GM18499 (cell line): ENCODE results near the gene PLB1.

ENCODE experiments used
- ATAC-seq: cut with Tn5 transposase; IDR thresholded peaks from one replicate; pipeline ENCODE4 v1.9.1; 2021; ENCODE audit warnings: moderate number of reproducible peaks; ENCODE audit not compliant: insufficient read depth, unreplicated experiment

The PLB1 gene

DNA sequence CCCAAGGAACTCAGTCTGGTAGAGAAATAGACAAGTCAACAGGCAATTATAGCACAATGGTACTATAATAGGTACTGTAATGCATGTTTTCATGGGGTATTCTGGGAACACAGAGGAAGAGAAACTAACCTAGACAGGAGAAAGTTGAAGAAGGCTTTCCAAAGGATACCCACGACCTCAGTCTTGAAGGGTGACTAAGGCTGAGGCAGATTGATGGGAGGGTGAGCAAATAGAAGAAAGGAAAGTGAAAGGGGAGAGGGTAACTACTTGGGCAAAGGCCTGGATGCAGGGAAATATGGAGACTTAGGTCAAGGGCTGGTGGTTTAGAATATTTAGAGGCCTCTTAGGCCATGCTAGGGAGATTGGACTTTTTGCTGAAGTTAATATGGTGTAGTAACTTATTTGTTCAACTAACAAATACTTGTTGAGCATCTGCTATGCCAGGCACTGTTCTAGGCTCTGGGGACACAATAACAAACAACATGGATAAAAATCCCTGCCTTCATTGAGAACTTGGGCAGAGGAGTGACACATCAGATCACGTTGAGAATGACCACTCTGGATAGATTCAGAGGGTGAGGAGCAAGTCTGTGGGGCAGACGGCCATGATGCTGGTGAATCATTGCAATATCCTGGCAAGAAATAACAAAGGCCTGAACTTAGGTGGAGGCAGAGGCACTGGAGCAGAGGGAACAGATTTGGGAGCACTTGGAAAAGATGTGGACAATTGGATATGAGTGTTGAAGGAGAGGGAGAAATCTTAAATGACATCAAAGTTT lies 56.4 kb downstream of the PLB1 start:
- no peak for ATAC-seq

DNA sequence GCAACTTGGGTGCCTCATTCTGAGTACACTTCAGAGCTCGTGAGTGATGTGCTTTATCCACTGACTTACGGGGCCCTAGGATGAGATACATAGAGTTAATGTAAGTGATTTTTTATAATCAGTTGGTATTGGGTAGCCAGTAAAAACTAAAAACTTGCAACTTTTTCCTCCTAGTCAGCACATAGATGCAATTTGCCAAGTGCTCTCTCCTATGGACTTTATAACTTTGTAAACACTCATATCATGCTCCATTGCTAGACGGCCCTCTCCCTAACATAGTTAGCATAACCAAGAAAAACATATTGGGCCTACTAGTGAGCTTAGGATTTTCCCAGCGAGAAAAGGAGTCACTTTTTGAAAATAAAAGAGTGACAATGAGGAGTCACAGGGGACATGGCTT lies 60.4 kb downstream of the PLB1 start:
- ATAC-seq, result no peak

DNA sequence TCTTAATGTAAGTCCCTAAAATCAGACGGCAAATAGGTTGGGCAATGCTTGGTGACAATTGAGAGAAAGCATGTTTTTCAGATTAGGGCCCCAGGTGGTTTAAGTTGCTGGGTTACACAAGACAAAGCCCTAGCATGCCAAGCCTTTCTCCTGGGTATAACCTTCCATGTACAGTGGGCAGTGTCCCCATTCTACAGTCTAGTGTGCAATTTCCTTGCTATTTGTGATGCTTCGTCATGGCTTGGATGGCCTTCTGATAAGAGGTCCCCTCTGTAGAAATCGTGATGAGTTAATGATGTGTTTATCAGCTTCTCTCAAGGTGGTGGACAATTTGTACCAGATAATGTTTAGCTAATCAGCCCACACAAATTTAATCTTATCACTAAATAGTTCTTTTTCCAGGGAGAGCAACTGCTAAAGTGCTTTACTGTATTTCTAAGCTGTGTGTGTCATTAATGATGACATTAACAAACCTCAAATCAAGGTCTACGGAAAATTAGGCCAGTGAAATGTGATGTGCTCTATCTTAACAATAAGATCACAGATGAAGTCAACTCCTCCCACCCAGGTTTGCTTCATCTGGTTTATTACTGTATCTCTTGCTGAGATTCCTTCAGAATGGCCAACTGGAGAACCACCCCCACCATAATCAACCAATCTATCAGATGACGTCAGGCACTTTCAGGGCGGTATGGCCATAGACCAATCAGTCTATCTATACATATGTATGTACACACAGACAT lies 61.7 kb downstream of the PLB1 start:
- ATAC-seq, result no peak

DNA sequence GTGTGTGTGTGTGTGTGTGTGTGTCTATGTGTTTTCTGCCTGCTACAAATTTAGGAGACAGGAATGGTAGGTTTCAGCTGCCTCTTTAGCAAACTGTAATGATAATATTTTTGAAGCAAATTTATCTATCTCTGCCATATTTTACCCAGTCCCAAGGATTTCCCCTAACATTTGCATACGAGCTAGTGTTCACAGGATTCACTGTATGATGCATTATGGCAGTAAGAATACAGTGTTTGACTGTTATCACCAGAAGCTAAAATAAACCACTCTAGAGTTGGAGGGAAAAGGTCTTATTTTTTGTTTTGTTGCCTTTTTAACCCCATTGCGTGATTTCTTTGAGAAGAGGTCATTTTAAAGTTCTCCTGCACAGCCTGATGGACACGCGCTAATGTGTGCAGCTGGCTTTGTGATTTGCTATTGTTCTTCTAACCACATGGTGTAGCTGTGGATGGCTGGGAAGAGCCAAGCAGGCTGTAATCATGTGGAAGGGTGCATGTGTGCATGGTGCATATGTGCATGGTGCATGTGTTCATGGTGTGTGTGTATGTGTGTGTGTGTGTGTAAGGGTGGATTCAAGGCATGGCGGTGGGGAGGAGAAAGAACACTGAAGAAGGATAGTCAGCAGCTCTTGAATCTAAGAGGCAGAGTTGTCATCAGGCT lies 62.4 kb downstream of the PLB1 start:
- no peak for ATAC-seq

GRCh38 chr2:28558918-28559317 lies 63.1 kb downstream of the PLB1 start:
- no peak for ATAC-seq

DNA sequence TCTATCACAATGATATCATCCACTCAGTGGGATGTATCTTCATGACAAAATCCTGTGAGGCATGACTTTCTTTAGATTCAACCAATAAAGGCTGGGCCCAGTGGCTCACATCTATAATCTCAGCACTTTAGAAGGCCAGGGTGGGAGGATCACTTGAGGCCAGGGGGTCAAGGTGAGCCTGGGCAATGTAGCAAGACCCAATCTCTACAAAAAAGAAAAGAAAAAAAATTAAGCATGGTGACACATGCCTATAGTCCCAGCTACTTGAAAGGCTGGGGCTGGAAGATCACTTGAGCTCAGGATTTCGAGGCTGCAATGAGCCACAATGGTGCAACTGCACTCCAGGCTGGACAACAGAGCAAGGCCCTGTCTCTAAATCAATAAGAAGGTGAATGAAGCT lies 68.0 kb downstream of the PLB1 start:
- ATAC-seq, result no peak

- ATAC-seq, result no peak
These were observed 68.5 kb downstream of the PLB1 start for GRCh38 chr2:28564346-28564745.

DNA sequence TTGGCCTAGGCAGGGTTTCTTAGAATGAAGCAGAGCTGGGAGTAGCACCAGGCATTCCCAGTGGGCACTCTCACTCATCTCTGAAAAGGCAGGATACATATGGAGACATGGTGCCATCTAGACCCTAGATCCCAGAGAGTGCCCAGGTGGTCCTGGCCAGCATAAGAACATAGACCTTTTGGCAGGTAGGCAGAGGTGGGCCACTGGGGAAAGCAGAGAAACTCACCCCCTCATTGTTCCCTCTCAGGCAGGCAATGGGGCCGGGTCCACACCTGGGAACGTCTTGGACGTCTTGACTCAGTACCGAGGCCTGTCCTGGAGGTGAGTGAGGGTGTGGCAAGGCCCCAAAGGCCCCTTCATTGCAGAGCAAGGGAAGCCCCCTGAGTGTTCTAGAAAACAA lies 69.2 kb downstream of the PLB1 start:
- no peak for ATAC-seq

GRCh38 chr2:28565720-28566295 lies 69.9 kb downstream of the PLB1 start:
- ATAC-seq, result no peak

DNA sequence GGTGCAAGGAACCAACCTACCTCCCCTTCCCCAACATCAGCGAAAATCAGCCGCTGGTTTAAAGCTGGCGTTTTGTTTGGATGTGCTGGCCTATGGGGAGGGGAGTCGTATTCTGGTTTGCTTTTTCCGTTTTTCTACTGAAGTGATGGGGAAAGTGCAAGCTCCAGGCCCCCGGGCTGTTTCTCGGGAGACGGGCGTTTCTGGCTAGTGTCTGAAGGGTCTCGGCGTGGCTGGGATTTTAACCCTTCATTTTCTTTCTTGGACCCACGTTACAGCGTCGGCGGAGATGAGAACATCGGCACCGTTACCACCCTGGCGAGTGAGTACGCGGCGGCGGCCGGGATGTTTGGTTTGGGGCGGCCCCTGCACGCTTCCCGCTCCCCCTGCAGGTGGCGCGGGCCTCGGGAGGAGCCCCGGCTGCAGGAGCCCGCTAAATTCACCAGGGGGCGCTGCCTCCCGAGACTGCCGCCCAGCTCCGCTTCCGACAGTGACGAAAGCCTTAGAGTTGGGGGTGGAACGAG lies 70.7 kb downstream of the PLB1 start:
- peak; percentile 50 for ATAC-seq

- ATAC-seq, result no peak
These were observed 71.2 kb downstream of the PLB1 start for GRCh38 chr2:28567061-28567471.

DNA sequence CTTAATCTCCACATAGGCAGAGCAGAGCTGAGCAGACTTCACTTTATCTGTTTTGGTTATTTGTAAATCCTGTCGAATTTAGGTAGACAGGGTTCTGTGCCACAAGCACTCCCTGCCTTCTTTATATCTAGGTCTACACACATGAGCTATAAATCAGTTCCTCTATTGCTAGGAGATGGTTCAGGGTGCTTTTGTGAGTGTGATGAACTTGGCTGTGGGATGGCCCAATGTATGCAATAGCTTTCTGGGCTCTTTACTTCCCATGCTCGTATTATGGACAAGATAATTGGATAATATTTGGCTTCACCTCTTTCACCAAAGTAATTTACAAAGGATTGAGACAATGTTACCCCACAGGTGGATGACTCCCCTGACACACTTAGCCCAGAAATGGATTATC lies 72.2 kb downstream of the PLB1 start:
- no peak for ATAC-seq

DNA sequence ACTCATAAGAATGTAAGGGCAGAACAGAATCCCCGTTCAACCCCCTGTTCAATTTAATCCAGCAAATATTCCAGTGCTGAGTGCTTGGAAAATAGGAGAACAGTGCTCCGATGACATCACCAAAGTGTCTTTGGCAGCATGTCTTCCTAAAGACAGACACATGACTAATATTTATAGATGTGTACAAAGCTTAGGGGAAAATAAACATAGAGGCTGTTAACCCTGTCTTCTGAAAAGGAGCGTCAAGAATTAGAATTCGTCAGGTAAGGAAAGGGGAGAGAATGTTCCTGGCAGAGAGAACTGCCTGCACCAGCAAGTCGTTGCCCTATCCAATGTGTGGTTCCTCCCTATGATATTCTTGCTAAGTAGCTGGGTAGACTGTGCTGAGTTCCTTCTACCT lies 72.7 kb downstream of the PLB1 start:
- no peak for ATAC-seq

DNA sequence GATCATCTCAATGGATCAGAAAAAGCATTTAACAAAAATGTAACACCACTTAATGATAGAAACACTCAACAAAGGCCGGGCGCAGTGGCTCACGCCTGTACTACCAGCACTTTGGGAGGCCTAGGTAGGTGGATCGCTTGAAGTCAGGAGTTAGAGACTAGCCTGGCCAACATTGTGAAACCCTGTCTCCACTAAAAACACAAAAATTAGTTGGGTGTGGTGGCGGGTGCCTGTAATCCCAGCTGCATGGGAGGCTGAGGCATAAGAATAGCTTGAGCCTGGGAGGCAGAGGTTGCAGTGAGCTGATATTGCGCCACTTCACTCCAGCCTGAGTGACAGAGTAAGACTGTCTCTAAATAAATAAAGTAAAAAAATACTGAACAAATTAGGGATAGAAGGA lies 74.6 kb downstream of the PLB1 start:
- no peak for ATAC-seq

GRCh38 chr2:28576714-28577113 lies 80.9 kb downstream of the PLB1 start:
- no peak for ATAC-seq

DNA sequence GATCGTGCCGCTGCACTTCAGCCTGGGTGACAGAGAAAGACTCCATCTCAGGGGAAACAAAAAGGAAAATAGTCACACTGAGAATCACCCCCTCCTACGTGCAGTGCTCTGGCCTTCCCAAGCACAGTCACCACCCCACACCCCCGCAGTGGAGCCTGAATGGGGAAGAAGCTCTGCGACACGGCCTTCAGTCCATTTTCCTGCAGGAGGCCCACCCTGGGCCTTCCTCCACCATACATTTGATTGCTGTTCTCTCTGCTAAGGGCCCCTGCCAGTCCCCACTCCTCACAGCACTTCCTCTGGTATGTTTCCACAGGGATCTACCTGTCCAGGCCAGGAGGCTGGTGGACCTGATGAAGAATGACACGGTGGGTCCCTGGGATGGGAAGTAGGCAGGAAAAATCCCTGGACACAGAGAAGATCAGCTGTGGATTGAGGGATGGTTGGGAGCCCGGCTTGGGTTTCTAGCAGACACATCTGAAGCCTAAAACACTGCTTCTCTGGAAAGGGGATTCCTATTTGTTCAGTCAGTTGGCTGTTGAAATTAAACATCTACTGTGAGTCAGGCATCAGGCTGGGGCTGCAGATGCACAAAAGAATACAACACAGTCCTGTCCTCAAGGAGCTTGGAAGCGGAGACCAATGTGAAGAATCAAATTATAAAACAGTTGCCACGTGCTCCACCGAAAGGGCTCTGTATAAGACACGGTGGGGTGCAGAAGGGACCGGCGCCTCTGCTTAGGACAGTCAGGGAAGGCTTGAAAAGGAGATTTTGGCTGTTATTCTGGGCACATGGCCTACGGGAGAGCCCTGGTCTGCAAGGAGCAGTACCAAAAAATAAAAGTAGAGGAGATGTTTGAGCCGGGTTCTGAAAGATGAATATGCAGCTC lies 82.2 kb downstream of the PLB1 start:
- ATAC-seq, result no peak

GRCh38 chr2:28578774-28579173 lies 82.9 kb downstream of the PLB1 start:
- no peak for ATAC-seq

DNA sequence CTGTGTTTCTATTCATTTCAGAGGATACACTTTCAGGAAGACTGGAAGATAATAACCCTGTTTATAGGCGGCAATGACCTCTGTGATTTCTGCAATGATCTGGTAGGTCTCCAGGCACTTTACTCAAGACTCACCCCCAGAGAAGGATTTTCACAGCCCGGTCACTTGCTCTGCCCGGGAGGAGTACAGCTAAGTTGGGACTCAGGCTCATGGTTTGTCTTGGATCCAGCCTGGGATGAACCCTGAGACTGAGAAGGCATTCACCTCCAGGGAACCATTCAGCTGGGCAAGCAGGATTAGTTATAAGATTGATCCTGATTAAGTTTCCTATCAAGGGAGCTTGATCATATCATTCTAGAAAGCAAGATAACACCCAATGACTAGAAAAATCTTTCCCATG lies 83.7 kb downstream of the PLB1 start:
- no peak for ATAC-seq

DNA sequence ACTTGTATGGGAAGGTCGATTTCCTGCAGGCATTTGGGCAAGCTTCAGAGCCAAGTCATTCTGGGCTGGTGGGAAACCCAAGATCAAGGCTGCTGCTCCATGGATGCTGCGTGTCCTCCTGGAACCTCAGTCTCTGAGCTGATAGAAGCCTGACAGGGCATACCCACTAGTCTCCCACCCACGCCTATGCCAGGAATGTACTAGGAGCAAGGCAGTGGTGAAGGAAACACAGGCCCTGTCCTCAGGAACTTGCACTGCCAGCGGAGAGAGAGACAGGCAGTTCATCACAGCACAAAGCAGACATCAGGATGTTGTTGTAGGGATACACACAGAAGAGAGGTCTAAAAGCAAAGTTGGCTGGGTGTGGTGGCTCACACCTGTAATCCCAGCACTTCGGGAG lies 84.2 kb downstream of the PLB1 start:
- no peak for ATAC-seq

DNA sequence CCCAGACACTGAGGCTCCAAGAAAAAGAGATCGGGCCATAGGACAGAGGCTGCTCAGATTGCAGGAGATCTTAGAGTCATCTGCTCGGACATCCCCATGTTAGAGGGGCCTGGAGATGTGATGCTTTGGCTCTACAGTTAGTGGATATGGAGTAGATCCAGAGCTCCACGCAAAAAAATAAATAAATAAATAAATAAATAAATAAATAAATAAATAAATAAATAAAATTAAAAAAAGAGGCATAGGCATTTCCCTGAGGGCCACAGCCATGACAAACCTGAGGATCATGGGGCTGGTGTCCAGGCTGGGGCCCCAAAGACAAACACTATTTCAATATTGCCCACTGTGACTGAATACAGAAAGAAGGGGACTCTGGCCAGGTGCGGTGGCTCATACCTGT lies 85.5 kb downstream of the PLB1 start:
- ATAC-seq, result no peak
